ENCODE results near the gene MBTD1.

DNA sequence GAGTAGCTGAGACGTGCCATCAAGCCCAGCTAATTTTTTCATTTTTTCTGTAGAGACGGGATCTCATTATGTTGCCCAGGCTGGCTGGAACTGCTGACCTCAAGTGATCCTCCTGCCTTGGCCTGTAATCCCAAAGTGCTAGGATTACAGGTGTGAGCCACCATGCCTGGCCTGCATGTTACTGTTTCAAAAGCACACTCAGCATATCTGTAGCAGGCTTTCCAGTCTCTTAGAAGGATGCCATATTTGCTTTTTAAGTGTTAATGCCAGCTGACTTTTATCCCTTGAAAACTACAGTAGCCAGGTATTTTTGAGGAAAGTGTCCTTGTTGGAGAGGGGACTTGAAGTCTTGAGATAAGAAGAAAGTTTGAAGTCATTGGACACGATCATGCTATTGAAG lies 123.9 kb downstream of the MBTD1 start:
- no peak for TF ChIP-seq POLR2AphosphoS5 (IDR thresholded peaks at IDR 0.05)
- TF ChIP-seq, protein P1, sequence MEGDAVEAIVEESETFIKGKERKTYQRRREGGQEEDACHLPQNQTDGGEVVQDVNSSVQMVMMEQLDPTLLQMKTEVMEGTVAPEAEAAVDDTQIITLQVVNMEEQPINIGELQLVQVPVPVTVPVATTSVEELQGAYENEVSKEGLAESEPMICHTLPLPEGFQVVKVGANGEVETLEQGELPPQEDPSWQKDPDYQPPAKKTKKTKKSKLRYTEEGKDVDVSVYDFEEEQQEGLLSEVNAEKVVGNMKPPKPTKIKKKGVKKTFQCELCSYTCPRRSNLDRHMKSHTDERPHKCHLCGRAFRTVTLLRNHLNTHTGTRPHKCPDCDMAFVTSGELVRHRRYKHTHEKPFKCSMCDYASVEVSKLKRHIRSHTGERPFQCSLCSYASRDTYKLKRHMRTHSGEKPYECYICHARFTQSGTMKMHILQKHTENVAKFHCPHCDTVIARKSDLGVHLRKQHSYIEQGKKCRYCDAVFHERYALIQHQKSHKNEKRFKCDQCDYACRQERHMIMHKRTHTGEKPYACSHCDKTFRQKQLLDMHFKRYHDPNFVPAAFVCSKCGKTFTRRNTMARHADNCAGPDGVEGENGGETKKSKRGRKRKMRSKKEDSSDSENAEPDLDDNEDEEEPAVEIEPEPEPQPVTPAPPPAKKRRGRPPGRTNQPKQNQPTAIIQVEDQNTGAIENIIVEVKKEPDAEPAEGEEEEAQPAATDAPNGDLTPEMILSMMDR (IDR thresholded peaks at IDR 0.05): no peak
